Stimulated activated CD8-positive, alpha-beta memory T cell treated with anti-CD3 and anti-CD28 coated beads, Interleukin-7, amount 100 ng/mL, for 24 hours (primary cell): ENCODE results near the gene NCKAP5.

Source experiments
- DNase-seq: peaks from one replicate; pipeline ENCODE4 v3.0.0-alpha.2; 2020; ENCODE audit warnings: low read depth

Gene NCKAP5

DNA sequence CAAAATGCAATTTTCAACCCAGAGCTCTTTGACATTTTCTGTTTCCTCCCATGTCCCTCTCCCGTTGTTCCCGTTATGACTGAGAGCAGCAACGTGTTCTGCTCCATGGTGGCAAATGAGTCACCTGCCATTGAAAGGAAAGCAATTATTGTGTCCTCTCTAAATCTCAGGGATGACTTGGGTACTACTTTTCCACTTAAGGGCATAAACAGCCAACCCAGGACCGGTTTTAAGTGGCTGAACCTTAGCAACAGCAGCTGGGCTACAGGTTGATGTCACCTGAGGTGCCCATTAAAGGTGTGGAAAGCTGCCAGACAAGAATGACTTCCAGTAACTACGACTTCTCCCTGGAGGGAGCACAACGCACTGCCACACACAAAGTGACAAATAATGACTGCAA is 236.8 kb downstream of the NCKAP5 start:
- no peak for DNase-seq

DNA sequence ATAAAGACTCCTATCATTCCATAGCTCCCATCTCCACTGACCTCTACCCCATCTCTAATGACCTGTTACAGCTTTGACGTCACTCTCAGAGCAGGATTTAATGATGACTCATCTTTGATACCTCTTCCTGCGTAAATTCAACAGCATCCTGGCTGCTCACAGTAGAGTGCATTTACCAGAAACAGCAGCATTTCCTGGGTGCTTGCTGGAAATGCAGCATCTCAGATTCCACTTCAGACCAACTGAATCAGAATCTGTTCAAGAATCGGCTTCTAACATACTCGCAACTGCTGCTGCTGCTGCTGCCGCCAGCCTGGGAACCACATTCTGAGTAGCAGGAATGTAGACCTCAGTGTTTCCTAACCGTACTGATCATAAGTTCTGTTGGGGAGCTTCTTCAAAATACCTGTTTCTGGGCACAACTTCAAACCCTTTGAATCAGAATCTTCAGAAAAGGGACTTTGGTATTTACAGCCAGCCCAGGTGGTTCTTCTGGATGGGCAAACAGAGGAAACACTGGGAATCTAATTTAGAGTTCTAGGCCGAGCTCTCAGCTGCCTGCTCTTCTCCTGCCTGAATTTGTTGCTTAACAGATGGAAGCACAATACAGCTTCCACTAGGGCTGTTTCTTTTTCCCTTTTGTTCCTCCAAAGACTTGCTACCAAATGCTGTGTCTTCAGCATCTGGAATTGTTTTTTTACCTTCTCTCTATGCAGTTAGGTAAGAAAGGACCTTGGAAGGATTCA is 241.4 kb downstream of the NCKAP5 start:
- no peak for DNase-seq

DNA sequence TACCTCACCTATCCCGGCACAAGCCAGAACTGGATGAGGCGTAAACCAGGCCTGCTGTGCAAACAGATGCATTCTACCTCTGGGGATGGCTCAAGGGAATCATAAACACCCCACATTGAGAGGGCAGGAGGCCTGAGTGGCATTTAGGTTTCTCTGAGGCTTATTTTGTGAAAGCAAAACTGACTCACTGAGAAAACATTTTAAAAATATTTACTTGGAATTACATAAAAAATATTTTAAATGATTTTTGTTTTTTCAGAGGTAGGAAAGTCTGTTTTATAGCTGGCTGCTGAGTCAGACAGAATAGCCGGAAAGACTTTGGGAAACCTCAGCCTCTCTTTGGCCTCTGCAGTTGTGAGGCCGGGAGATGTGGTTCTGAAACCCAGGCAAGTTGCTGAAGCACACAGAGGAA is 244.1 kb downstream of the NCKAP5 start:
- DNase-seq, result no peak

GRCh38 chr2:133322909-133323308 is 245.4 kb downstream of the NCKAP5 start:
- no peak for DNase-seq

- DNase-seq, result no peak
These were observed 251.1 kb downstream of the NCKAP5 start for GRCh38 chr2:133317178-133317577.

DNA sequence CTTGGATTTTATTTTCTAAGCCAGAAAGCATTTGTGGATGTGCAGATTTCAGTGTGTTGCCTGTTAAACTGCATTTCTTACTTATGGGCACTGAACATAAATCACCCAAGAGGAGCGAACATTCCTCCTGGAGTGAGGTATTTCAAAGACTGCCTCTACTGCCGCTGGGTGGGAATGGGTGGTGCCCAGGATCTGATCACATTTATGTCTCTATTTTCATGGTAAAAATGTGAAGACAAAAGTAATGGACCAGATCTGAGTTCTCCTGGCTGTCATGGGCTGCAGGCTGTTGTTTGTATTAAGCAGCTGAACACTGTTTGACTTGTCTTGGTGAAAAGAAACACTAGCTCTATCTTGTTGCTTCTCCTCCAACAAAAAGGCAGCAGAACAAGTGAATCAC is 251.7 kb downstream of the NCKAP5 start:
- DNase-seq, result no peak

- no peak for DNase-seq
These were observed 253.0 kb downstream of the NCKAP5 start for GRCh38 chr2:133315280-133315679.

GRCh38 chr2:133314795-133315194 is 253.5 kb downstream of the NCKAP5 start:
- no peak for DNase-seq

- no peak for DNase-seq
These were observed 256.1 kb downstream of the NCKAP5 start for GRCh38 chr2:133312038-133312729.

DNA sequence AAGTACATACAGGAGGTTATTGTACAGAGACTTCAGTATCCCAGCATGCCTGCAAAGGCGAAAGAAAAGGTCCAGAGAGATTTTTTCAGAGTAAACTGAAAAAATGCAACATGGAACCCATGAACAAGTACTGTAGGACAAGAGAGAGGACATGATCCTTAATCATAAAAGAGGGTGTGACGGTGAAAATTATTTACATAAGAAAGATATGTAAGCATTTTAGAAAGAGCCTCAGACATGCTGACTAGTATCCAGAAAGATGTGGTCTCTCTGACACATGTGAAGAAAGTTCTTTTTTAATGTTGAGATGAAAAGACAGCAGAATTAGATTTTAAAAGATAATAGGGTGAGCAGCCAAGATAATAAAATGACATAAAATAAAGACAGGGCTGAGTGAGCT is 262.0 kb downstream of the NCKAP5 start:
- no peak for DNase-seq

DNA sequence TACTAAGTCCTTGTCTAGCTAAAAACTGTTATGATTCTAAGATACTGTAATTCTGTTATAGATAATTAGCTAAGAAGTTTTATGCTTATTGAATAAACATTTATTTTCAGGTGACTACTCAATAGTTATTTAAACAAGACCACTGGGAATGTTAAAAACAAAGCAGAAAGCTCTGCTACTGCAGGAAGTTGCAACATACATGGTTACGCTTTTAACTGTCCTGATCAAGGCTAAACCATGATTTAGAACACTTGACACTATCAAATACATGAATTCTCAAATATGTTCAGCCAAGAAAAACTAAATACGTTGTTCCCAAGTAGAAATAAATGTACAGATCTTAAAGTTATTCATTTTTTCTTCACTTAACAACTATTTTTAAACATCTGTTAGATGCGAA is 263.9 kb downstream of the NCKAP5 start:
- no peak for DNase-seq

DNA sequence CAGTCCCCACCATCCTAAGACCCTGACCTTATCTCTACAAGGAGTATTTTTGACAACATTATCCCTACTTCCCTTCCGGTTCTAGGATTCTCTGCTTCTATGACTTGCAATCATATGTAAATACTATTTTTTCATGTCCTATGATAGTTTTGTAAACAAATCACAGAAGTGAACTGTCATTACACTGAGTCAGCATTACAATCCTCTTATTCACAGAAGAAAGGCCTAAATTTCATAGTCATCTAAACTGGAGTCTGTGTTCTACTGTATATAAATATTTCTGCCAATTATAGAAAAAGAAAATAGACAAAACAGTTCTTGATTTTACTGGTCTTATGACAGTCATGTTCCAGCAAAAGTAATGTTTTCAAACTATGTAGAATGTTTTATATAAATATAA is 265.1 kb downstream of the NCKAP5 start:
- no peak for DNase-seq

- DNase-seq, result no peak
These were observed 271.9 kb downstream of the NCKAP5 start for GRCh38 chr2:133296401-133296800.

DNA sequence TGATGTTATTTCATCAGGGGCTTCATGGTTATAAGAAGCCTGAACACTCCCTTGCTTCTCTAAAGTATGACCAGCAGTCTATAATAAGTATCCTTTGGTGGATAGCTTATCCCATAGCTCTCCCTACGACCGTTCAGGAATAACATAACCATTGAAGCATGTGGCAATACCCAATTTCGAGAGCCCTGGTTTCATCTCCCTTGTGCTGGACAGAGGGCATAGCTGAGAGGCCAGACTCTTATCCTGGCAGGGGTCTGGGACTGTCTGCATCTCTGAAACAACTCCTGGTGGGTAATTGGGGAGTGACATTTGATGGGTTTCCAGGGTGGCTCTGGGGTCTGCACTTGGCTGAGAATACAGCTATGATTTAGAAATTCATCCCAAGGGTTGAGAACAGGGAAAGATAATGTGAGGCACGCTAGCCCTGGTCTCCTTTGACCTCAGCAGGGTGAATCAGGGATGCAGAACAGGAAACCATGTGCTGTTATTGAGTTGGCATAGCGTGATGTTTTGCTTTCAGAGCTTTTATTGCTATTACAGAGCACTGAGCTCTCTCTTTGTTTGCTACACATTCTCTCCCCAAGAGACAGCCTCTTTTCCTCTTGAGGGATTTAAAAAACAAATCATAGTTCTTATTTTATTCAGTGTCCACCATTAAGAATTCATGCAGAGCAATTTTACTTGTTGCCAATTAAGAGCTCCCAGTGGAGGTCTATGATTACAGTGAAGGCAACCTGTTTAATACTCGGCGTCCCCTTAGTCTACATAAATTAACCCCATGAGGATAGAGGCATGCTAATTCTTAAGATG is 274.5 kb downstream of the NCKAP5 start:
- no peak for DNase-seq

GRCh38 chr2:133292259-133292658 is 276.0 kb downstream of the NCKAP5 start:
- no peak for DNase-seq

DNA sequence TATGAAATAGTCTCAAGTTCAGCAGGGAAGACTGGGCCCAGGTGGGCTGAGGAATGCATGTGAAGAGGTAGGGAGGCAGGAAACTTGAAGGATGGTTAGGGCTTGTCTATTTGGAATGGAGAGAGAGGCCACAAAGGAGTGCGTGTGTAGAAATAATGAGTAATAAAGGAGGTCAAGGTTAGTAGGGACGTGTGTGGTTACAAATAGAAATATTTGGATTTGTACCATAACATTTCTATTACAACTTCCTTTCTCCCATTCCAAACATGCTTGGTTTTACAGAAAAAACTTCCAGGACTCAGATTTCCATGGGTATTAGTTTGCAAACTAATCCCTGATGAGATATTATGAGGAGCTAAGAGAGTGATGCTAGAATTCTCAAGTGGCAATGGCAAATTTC is 280.6 kb downstream of the NCKAP5 start:
- DNase-seq, result no peak

- DNase-seq, result no peak
These were observed 281.8 kb downstream of the NCKAP5 start for GRCh38 chr2:133286326-133286922.

DNA sequence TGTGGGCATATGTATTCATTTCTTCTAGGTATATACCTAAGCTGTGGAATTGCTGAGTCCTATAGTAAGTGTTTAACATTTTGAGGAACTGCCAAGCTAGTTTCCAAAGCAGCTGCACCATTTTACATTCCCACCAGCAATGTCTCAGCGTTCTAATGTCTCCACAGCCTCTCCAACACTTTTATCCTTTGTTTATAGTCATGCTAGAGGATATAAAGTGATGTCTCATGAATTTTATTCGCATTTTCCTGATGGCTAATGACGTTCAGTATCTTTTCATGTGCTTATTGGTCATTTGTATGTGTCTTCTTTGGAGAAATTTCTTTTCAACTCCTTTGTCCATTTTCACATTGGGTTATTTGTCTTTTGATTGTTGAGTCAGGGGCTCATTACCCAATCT is 295.2 kb downstream of the NCKAP5 start:
- DNase-seq, result no peak

GRCh38 chr2:133271105-133271504 is 297.2 kb downstream of the NCKAP5 start:
- DNase-seq, result no peak

DNA sequence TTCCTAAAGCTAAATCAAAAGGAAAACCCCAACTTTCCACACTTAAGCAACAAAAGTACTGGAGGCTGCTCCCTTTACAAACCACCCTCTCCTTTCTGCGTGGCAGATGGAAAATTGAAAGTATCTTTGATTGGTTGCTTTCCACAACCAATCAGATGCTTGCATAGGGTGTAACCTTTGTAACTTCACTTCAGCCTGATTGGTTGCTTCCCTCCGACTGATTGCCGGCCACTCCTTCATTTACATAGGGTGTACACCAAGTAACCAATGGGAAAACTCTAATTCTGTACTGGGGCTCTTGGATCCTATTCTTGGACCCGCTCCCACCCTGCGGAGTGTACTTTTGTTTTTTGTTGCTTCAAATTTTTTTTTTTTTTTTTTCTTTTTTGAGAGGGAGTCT is 297.7 kb downstream of the NCKAP5 start:
- DNase-seq, result no peak

- no peak for DNase-seq
These were observed 301.2 kb downstream of the NCKAP5 start for GRCh38 chr2:133266926-133267590.
